Lung microvascular endothelial cell (primary cell): Measurements from ENCODE around the gene SUSD6. TPM values are rescaled to one million over a fixed set of nuclear protein-coding genes. Genes with fewer than 3 reads are reported as not detected.
"Not testable (repeated sequence)": the region's sequence is repeated elsewhere in the genome, so short reads cannot be mapped to it uniquely, and the experiment has no call there.

Experiments
- DNase-seq, 2 donors: peaks; one replicate each; pipeline versions ENCODE4 v3.0.0 to v3.0.0-alpha.2; 2010; ENCODE audit warnings: low read depth in 2 of 2
- total RNA-seq: library from RNA; depleted of rRNA; stranded (reverse); fragments of >200 nt; gene quantifications from 2 replicates; pipeline ENCODE4 v1.2.1, GENCODE V29; 2014

The SUSD6 gene
- total RNA-seq, 1 donor from 2014 or later = 11.3 TPM

- peak in 1 of 2 donors; percentile 69 for DNase-seq
Observed at GRCh38 chr14:69693801-69694729, 82.7 kb downstream of the SUSD6 start.

- peak; percentile 33 to 94 for DNase-seq
Observed at GRCh38 chr14:69694730-69695281, 83.4 kb downstream of the SUSD6 start.

GRCh38 chr14:69695322-69696203 lies 84.2 kb downstream of the SUSD6 start:
- DNase-seq = peak; percentile 65 to 73

GRCh38 chr14:69696204-69696527 lies 84.8 kb downstream of the SUSD6 start:
- no peak for DNase-seq

- DNase-seq = peak in 1 of 2 donors; percentile 51
Observed at GRCh38 chr14:69696633-69697557, 85.5 kb downstream of the SUSD6 start.

- no peak for DNase-seq
Observed at GRCh38 chr14:69698572-69698971, 87.2 kb downstream of the SUSD6 start.

GRCh38 chr14:69699243-69699642 lies 87.8 kb downstream of the SUSD6 start:
- not testable (repeated sequence) for DNase-seq

GRCh38 chr14:69699748-69700303 lies 88.4 kb downstream of the SUSD6 start:
- no peak for DNase-seq

- no peak for DNase-seq
Observed at GRCh38 chr14:69700575-69700974, 89.2 kb downstream of the SUSD6 start.

GRCh38 chr14:69701291-69701690 lies 89.9 kb downstream of the SUSD6 start:
- DNase-seq = no peak

GRCh38 chr14:69701857-69702256 lies 90.5 kb downstream of the SUSD6 start:
- DNase-seq = peak in 1 of 2 donors; percentile 75

- DNase-seq = peak in 1 of 2 donors; percentile 67
Observed at GRCh38 chr14:69703047-69704039, 91.9 kb downstream of the SUSD6 start.

GRCh38 chr14:69704319-69704718 lies 92.9 kb downstream of the SUSD6 start:
- DNase-seq = peak in 1 of 2 donors; percentile 28

- no peak for DNase-seq
Observed at GRCh38 chr14:69705706-69706105, 94.3 kb downstream of the SUSD6 start.

- no peak for DNase-seq
Observed at GRCh38 chr14:69708049-69708448, 96.7 kb downstream of the SUSD6 start.

GRCh38 chr14:69708586-69709560 lies 97.5 kb downstream of the SUSD6 start:
- DNase-seq = no peak

- DNase-seq = no peak
Observed at GRCh38 chr14:69710378-69710777, 99.0 kb downstream of the SUSD6 start.

GRCh38 chr14:69711065-69711464 lies 99.7 kb downstream of the SUSD6 start:
- DNase-seq = no peak
